HEK293T (cell line): ENCODE data around the gene TM4SF5.

ENCODE experiments used
- CTCF ChIA-PET: fragments of 350-600 bp; formaldehyde crosslinking; extraction: SDS; loops from one replicate; lab custom pipeline; 2021; ENCODE audit warnings: antibody characterized with exemption, inconsistent platforms; lab: Yijun Ruan, JAX
- POLR2A ChIA-PET: fragments of 350-600 bp; formaldehyde crosslinking; extraction: SDS; loops from one replicate; lab custom pipeline; 2020; ENCODE audit warnings: antibody characterized with exemption, inconsistent platforms; lab: Yijun Ruan, JAX
- DNase-seq: peaks from one replicate; pipeline ENCODE4 v3.0.0; 2012; ENCODE audit warnings: mixed read lengths; ENCODE audit errors: extremely low spot score
- ARNT ChIP-seq: fragments of 450-650 bp; IDR thresholded peaks from 2 replicates; pipeline ENCODE4 v1.6.1; 2017; ENCODE audit warnings: mild to moderate bottlenecking
- BHLHE40 ChIP-seq: fragments of 450-650 bp; IDR thresholded peaks from 2 replicates; pipeline ENCODE4 v1.6.1; 2016; ENCODE audit warnings: mild to moderate bottlenecking, moderate library complexity, borderline replicate concordance
- CTBP1 ChIP-seq: fragments of 450-650 bp; IDR thresholded peaks from 2 replicates; pipeline ENCODE4 v1.6.1; 2016; ENCODE audit warnings: borderline replicate concordance
- ELF4 ChIP-seq: fragments of 450-650 bp; IDR thresholded peaks from 2 replicates; pipeline ENCODE4 v1.6.1; 2017; ENCODE audit warnings: antibody characterized with exemption
- FOXA1 ChIP-seq: fragments of 450-650 bp; IDR thresholded peaks from 2 replicates; pipeline ENCODE4 v1.6.1; 2016; ENCODE audit warnings: mild to moderate bottlenecking
- FOXK2 ChIP-seq: fragments of 450-650 bp; IDR thresholded peaks from 2 replicates; pipeline ENCODE4 v1.6.1; 2016; ENCODE audit warnings: mild to moderate bottlenecking
- FOXM1 ChIP-seq: fragments of 450-650 bp; IDR thresholded peaks from 2 replicates; pipeline ENCODE4 v1.6.1; 2017; ENCODE audit warnings: mild to moderate bottlenecking, borderline replicate concordance
- HDGF ChIP-seq: fragments of 450-650 bp; IDR thresholded peaks from 2 replicates; pipeline ENCODE4 v1.6.1; 2017; ENCODE audit warnings: antibody characterized with exemption, borderline replicate concordance
- L3MBTL2 ChIP-seq: fragments of 450-650 bp; conservative IDR thresholded peaks from 2 replicates; pipeline ENCODE4 v1.6.1; 2016; ENCODE audit warnings: mild to moderate bottlenecking
- LEF1 ChIP-seq: fragments of 450-650 bp; IDR thresholded peaks from 2 replicates; pipeline ENCODE4 v1.6.1; 2017; ENCODE audit warnings: mild to moderate bottlenecking, borderline replicate concordance
- NFRKB ChIP-seq: fragments of 450-650 bp; IDR thresholded peaks from 2 replicates; pipeline ENCODE4 v1.6.1; 2016; ENCODE audit warnings: mild to moderate bottlenecking, moderate library complexity
- SP1 ChIP-seq: fragments of 450-650 bp; IDR thresholded peaks from 2 replicates; pipeline ENCODE4 v1.6.1; 2017
- SUZ12 ChIP-seq: fragments of 450-650 bp; IDR thresholded peaks from 2 replicates; pipeline ENCODE4 v1.6.1; 2016; ENCODE audit warnings: mild to moderate bottlenecking
- TARDBP ChIP-seq: fragments of 450-650 bp; IDR thresholded peaks from 2 replicates; pipeline ENCODE4 v1.6.1; 2016
- ZNF384 ChIP-seq: fragments of 450-650 bp; IDR thresholded peaks from 2 replicates; pipeline ENCODE4 v1.6.1; 2016
- TF ChIP-seq, protein P1 (sequence below): fragments of 450-650 bp; IDR thresholded peaks from 2 replicates; pipeline ENCODE4 v1.6.1; 2016

The TM4SF5 gene

DNA sequence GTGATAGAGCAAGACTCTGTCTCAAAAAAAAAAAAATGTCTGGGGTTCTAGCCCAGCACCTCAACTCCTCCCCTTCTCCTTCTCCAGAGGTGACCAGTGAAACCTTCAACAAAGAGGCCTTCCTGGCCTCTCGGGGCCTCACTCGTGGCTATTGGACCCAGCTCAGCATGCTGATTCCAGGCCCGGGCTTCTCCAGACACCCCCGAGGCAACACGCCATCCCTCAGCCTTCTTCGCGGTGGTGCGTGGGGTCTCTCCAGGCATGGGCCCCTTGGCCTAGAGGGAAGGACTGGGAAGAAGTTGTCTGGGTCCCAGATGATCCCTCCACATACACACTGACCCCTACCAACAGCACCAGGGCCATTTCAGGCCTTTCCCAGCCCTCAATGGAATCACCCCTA lies 28.5 kb upstream of the TM4SF5 start:
- ChIA-PET POLR2A (interaction anchor here (2.7 to 2.9 kb wide), 2 partner anchors 12 to 47 kb away, joined by 10 read pairs; partner anchors contain the start of gene MED11), CTCF (no interaction called here)
- TF ChIP-seq, protein P1, sequence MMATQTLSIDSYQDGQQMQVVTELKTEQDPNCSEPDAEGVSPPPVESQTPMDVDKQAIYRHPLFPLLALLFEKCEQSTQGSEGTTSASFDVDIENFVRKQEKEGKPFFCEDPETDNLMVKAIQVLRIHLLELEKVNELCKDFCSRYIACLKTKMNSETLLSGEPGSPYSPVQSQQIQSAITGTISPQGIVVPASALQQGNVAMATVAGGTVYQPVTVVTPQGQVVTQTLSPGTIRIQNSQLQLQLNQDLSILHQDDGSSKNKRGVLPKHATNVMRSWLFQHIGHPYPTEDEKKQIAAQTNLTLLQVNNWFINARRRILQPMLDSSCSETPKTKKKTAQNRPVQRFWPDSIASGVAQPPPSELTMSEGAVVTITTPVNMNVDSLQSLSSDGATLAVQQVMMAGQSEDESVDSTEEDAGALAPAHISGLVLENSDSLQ, result no peak
- TF ChIP-seq NFRKB (no peak), TARDBP (no peak), FOXA1 (no peak), FOXM1 (no peak), LEF1 (no peak), FOXK2 (no peak), SUZ12 (no peak), HDGF (no peak), ELF4 (no peak), ARNT (no peak), BHLHE40 (no peak)
- DNase-seq, result no peak

DNA sequence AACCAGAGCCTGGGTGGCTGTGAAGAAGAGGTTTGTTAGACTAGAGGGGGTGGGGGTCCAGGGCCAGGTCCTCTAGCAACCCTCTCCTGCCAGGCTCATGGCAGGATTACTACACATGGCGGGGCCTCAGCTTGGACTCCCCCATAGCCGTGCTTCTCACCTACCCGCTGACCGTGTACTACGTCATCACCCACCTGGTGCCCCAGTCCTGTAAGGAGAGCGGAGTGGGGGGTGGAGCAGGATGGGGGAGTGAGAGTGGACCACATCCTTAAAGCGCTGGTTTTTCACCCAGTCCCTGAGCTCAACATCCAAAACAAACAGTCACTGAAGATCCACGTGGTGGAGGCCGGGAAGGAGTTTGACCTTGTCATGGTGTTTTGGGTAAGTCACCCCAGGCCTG lies 27.8 kb upstream of the TM4SF5 start:
- ChIA-PET POLR2A (interaction anchor here (2.7 to 2.9 kb wide), 2 partner anchors 13 to 46 kb away, joined by 10 read pairs; partner anchors contain the start of gene MED11), CTCF (no interaction called here)
- DNase-seq, result no peak
- TF ChIP-seq FOXK2 (no peak), ELF4 (no peak), FOXA1 (no peak), ARNT (no peak), FOXM1 (no peak), L3MBTL2 (no peak), TARDBP (no peak), BHLHE40 (no peak), LEF1 (no peak), SP1 (no peak), ZNF384 (no peak), HDGF (no peak), SUZ12 (no peak), NFRKB (no peak), CTBP1 (no peak)
- TF ChIP-seq, protein P1, result no peak

DNA sequence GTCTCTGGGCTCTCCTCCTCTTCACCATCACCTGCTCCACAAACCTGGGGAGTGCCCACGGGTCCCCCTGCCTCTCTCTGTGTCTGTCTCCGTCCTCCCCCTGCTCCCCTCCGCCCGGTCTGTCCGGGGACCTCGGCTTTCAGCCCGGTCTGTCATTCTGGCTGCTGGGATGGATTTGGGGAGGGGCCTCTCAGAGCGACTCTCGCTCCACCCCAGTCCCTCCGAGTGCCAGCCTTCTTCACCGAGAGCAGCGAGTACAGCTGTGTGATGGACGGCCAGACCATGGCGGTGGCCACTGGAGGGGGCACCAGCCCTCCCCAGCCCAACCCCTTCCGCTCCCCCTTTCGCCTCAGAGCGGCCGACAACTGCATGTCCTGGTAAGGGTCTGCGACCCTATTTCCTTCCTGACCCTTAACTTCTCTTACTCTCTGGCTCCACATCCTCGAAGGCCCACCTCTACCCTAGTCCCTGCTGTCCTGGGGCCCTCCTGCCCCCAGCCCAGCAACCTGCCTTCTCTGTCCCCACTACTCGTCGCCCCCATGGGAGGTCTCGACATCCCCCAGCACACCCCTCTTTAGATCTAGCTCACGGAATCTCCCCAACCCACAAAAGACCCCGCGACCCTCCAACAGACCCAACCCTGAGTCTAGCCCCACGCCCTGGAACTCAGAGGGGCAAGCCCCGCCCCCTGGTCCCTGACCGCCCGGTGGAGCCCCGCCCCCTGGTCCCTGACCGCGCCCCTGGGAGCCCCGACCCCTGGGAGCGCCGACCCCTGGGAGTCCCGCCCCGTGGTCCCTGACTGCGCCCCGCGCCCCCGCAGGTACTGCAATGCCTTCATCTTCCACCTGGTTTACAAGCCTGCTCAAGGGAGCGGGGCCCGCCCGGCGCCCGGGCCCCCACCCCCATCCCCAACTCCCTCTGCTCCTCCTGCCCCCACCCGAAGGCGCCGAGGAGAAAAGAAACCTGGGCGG lies 26.4 kb upstream of the TM4SF5 start:
- ChIA-PET CTCF (no interaction called here), POLR2A (no interaction called here)
- DNase-seq, result no peak
- TF ChIP-seq FOXK2, result no peak
- TF ChIP-seq FOXM1, result no peak

DNA sequence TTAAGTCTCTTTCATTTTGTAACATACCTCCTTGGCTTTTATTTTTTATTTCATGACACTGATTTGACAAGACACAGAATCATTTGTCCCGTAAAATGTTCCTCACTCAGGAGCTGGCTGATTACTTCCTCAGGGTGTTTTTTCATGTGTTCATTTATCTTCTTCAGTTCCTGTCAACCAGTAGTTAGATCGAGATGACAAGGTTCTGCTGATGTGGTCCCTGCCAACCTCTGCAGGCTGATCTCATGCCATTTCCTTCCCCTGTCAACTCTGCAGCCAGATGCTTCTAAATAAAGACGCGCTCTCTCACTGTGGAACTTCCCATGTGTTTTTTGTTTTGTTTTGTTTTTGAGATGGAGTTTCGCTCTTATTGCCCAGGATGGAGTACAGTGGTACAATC lies 23.8 kb upstream of the TM4SF5 start:
- no peak for DNase-seq
- ChIA-PET CTCF (no interaction called here), POLR2A (no interaction called here)
- TF ChIP-seq ARNT, result no peak
- TF ChIP-seq NFRKB, result no peak
- TF ChIP-seq, protein P1, result no peak
- TF ChIP-seq LEF1, result no peak
- no peak for TF ChIP-seq FOXA1
- TF ChIP-seq HDGF, result no peak
- no peak for TF ChIP-seq SUZ12
- TF ChIP-seq ELF4, result no peak
- TF ChIP-seq ZNF384, result no peak
- no peak for TF ChIP-seq FOXK2
- no peak for TF ChIP-seq BHLHE40
- TF ChIP-seq CTBP1, result no peak
- no peak for TF ChIP-seq L3MBTL2
- no peak for TF ChIP-seq TARDBP
- no peak for TF ChIP-seq SP1
- no peak for TF ChIP-seq FOXM1

DNA sequence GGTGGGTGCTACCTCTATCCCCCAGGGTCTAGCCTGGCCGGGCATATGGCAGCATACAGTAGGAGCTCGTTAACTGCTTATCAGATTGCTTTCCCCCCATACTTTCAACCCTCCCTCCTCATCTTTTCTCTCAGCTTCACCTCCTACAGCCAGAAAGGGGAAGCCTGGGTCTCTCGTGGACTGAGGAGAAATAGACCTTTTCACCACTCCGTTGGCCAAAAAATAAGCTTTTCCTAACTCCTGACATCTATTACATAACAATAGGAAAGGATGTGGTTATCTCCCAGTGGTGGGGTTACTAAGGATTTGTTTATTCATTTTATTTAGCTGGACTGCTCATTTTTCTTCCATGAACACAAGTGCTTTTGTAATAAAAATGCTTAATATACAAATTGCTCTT lies 23.0 kb upstream of the TM4SF5 start:
- ChIA-PET POLR2A (interaction anchor here (0.7 kb wide), 2 partner anchors 18 to 47 kb away, joined by 3 read pairs; partner anchors contain the start of gene PSMB6), CTCF (interaction anchor here (0.7 kb wide), 1 partner anchor 77 kb away, joined by 3 read pairs; no protein-coding TSS in a partner anchor)
- no peak for TF ChIP-seq ARNT
- TF ChIP-seq HDGF, result no peak
- TF ChIP-seq L3MBTL2, result no peak
- TF ChIP-seq NFRKB, result no peak
- DNase-seq, result no peak

DNA sequence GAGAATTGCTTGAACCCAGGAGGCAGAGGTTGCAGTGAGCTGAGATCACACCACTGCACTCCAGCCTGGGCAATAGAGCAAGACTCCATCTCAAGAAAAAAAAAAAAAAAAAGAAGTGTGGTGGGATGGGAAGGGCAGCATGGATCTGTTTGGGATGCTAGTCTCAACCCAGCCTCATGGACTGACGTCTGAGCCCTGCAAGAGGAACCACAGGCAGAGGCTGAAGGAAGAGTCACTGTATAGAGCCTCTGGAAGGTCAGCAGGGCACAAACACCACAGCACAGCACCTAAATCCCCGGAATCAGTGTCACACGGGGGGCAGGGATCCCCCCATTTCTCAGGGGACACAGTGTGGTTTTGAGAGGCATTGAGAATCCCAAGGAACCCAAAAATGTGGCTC lies 21.1 kb upstream of the TM4SF5 start:
- DNase-seq, result no peak
- POLR2A ChIA-PET, result no interaction called here
- CTCF ChIA-PET, result no interaction called here
- no peak for TF ChIP-seq TARDBP
- no peak for TF ChIP-seq ARNT
- TF ChIP-seq ELF4, result no peak
- TF ChIP-seq FOXM1, result no peak
- TF ChIP-seq FOXA1, result no peak
- no peak for TF ChIP-seq BHLHE40
- TF ChIP-seq FOXK2, result no peak
- no peak for TF ChIP-seq HDGF
- no peak for TF ChIP-seq SUZ12
- no peak for TF ChIP-seq L3MBTL2
- no peak for TF ChIP-seq ZNF384
- no peak for TF ChIP-seq LEF1
- TF ChIP-seq CTBP1, result no peak
- no peak for TF ChIP-seq SP1
- TF ChIP-seq, protein P1, result no peak
- TF ChIP-seq NFRKB, result no peak
